Left kidney (tissue), 1 donor: ENCODE results near the gene RGL2. TPM values are rescaled to one million over a fixed set of nuclear protein-coding genes. Genes with fewer than 3 reads are reported as not detected.

ENCODE experiments used
- polyA plus RNA-seq: library from polyadenylated mRNA; unstranded; fragments of 120-200 nt; gene quantifications from one replicate; pipeline ENCODE4 v1.2.1, GENCODE V29; 2013; ENCODE audit not compliant: insufficient read length

The RGL2 gene
- polyA plus RNA-seq, 1 donor = 119 TPM

Other genes with a start within 250 kb of the RGL2 start
- 20.2 TPM for gene HLA-DPA1, start 225.3 kb downstream of the RGL2 start, polyA plus RNA-seq
- 13.5 TPM for gene HLA-DPB1, start 223.0 kb downstream of the RGL2 start, polyA plus RNA-seq
- 5.9 TPM for gene COL11A2, start 106.5 kb downstream of the RGL2 start, polyA plus RNA-seq
- gene RXRB, start 98.3 kb downstream of the RGL2 start, polyA plus RNA-seq = 65.6 TPM
- gene SLC39A7, start 98.1 kb downstream of the RGL2 start, polyA plus RNA-seq = 115 TPM
- gene HSD17B8, start 94.3 kb downstream of the RGL2 start, polyA plus RNA-seq = 23.9 TPM
- 53.4 TPM for gene RING1, start 90.4 kb downstream of the RGL2 start, polyA plus RNA-seq
- 100 TPM for gene VPS52, start 27.1 kb downstream of the RGL2 start, polyA plus RNA-seq
- gene RPS18, start 26.9 kb downstream of the RGL2 start, polyA plus RNA-seq = 2,698 TPM
- gene B3GALT4, start 21.8 kb downstream of the RGL2 start, polyA plus RNA-seq = 4.0 TPM
- gene WDR46, start 9.7 kb downstream of the RGL2 start, polyA plus RNA-seq = 59.7 TPM
- gene PFDN6, start 9.3 kb downstream of the RGL2 start, polyA plus RNA-seq = 65.4 TPM
- 37.6 TPM for gene TAPBP, start 15.1 kb upstream of the RGL2 start, polyA plus RNA-seq
- 20.9 TPM for gene ZBTB22, start 18.8 kb upstream of the RGL2 start, polyA plus RNA-seq
- 59.0 TPM for gene DAXX, start 24.0 kb upstream of the RGL2 start, polyA plus RNA-seq
- gene KIFC1, start 92.9 kb upstream of the RGL2 start, polyA plus RNA-seq = 62.9 TPM
- 68.8 TPM for gene PHF1, start 112.1 kb upstream of the RGL2 start, polyA plus RNA-seq
- 211 TPM for gene CUTA, start 119.2 kb upstream of the RGL2 start, polyA plus RNA-seq
- gene SYNGAP1, start 121.1 kb upstream of the RGL2 start, polyA plus RNA-seq = 40.9 TPM
- 16.4 TPM for gene ZBTB9, start 155.6 kb upstream of the RGL2 start, polyA plus RNA-seq